Gastroesophageal sphincter (tissue), 4 donors: ENCODE results near the gene DNAJC7. TPM values are rescaled to one million over a fixed set of nuclear protein-coding genes. Genes with fewer than 3 reads are reported as not detected.
A peak's percentile ranks its signal among the peaks of the same experiment; 100 is the strongest.

ENCODE experiments used
- ATAC-seq: fragments of 150-250 bp; one replicate; pipeline ENCODE4 v1.9.1; 2016; ENCODE audit warnings: mild to moderate bottlenecking, moderate library complexity
- H3K27ac ChIP-seq, 4 donors: fragments of 200-600 bp; sonication (generic) in 3 of 4; 1 replicate in 3 of 4; 2 replicates in 1 of 4; pipeline ENCODE4 v1.5.1; 2016 to 2019
- H3K27me3 ChIP-seq: fragments of 200-600 bp; sonication (generic); one replicate; pipeline ENCODE4 v1.5.1; 2019
- H3K36me3 ChIP-seq, 2 donors: fragments of 200-600 bp; sonication (generic); one replicate each; pipeline ENCODE4 v1.5.1; 2019; ENCODE audit warnings: control low read depth in 1 of 2
- H3K4me1 ChIP-seq, 3 donors: fragments of 200-600 bp; sonication (generic); 1 replicate in 2 of 3; 2 replicates in 1 of 3; pipeline ENCODE4 v1.5.1; 2016 to 2019; ENCODE audit warnings: control low read depth in 2 of 3
- H3K4me3 ChIP-seq, 2 donors: fragments of 200-600 bp; sonication (generic); one replicate each; pipeline ENCODE4 v1.5.1; 2019; ENCODE audit warnings: mild to moderate bottlenecking in 1 of 2, moderate library complexity in 1 of 2
- H3K9me3 ChIP-seq, 3 donors: fragments of 200-600 bp; sonication (generic); one replicate each; pipeline ENCODE4 v1.5.1; 2017 to 2019; ENCODE audit warnings: control low read depth in 2 of 3
- CTCF ChIP-seq, 4 experiments: fragments of 200-600 bp in 2 of 4; fragments of 450-650 bp in 2 of 4; sonication (generic) in 1 of 4; IDR thresholded peaks; one replicate each; pipeline ENCODE4 v1.5.1; 2017 to 2019; ENCODE audit warnings: antibody characterized with exemption in 4 of 4, mild to moderate bottlenecking in 2 of 4, moderate library complexity in 2 of 4
- EP300 ChIP-seq: sonication (generic); formaldehyde crosslinking; IDR thresholded peaks from one replicate; pipeline ENCODE4 v1.6.1; 2017; ENCODE audit warnings: antibody characterized with exemption, mild to moderate bottlenecking
- POLR2A ChIP-seq, 2 donors: fragments of 450-650 bp; IDR thresholded peaks; one replicate each; pipeline ENCODE4 v1.6.1; 2017; ENCODE audit warnings: antibody characterized with exemption in 2 of 2, mild to moderate bottlenecking in 2 of 2, moderate library complexity in 1 of 2
- POLR2AphosphoS5 ChIP-seq: sonication (generic); formaldehyde crosslinking; IDR thresholded peaks from one replicate; pipeline ENCODE4 v1.6.1; 2017; ENCODE audit warnings: antibody characterized with exemption
- WGBS, 2 donors: methylation state at CpG; one replicate each; pipeline ENCODE4 v1.1.5; 2018; ENCODE audit warnings: low coverage in 1 of 2; 5-methylcytosine and 5-hydroxymethylcytosine counted together
- total RNA-seq, 4 donors: library from RNA; depleted of rRNA; stranded (reverse); fragments of >200 nt; gene quantifications; one replicate each; pipeline ENCODE4 v1.1.0, GENCODE V29; 2016

Gene DNAJC7
- total RNA-seq, 4 donors from 2014 or later: 41.9 to 59.6 (median 54.4) TPM

- Histone ChIP-seq H3K27me3 (peaks cover 38% of the 10 kb centered on the region), H3K4me1 (peaks cover 0 to 15% (median 9%) of the 10 kb centered on the region in 3 donors), H3K36me3 (no peaks in the 10 kb centered on the region), H3K9me3 (no peaks in the 10 kb centered on the region), H3K27ac (peak within 1 kb of the TSS in 1 of 4 donors; percentile 71), H3K4me3 (peak within 1 kb of the TSS; percentile 47 to 73)
- TF ChIP-seq CTCF (IDR thresholded peaks at IDR 0.05): peak in 3 of 4 experiments; percentile 23 to 46 (median 25)
- no peak for TF ChIP-seq POLR2AphosphoS5
- peak; percentile 66 for ATAC-seq
- WGBS, 2 donors: 13% methylated on average over 4 of the region's 65 CpGs; no CpG with 5 or more reads in 1 of the 2 donors
Observed at GRCh38 chr17:42050393-42051012, 33.3 kb upstream of the DNAJC7 start, which contains the start of gene C17orf113. TSS of gene C17orf113 (minus strand) at chr17:42050601. CDS start at chr17:42043376, 7,225 bp downstream.

- ATAC-seq: no peak
- TF ChIP-seq POLR2AphosphoS5: no peak
- TF ChIP-seq EP300: no peak
- no peak for TF ChIP-seq POLR2A (IDR thresholded peaks at IDR 0.05)
- no peak for TF ChIP-seq CTCF (IDR thresholded peaks at IDR 0.05)
- H3K27me3 ChIP-seq: peaks cover 32% of the 10 kb centered on the region
- H3K27ac ChIP-seq: peak overlapping the region in 1 of 4 donors; percentile 71
- WGBS, 2 donors: no CpG with 5 or more reads among the region's 7 CpGs
- peak overlapping the region; percentile 47 to 73 for H3K4me3 ChIP-seq
- no peaks in the 10 kb centered on the region for H3K36me3 ChIP-seq
- H3K9me3 ChIP-seq: no peaks in the 10 kb centered on the region
- H3K4me1 ChIP-seq: peaks cover 0 to 15% (median 9%) of the 10 kb centered on the region in 3 donors
Observed at GRCh38 chr17:42049834-42050392, 32.7 kb upstream of the DNAJC7 start.

- H3K36me3 ChIP-seq: no peaks in the 10 kb centered on the region
- H3K4me1 ChIP-seq: peaks cover 0 to 15% (median 9%) of the 10 kb centered on the region in 3 donors
- no peak for ATAC-seq
- H3K27me3 ChIP-seq: peaks cover 7% of the 10 kb centered on the region
- H3K4me3 ChIP-seq: no peak overlapping the region
- TF ChIP-seq CTCF (IDR thresholded peaks at IDR 0.05): no peak
- TF ChIP-seq POLR2A (IDR thresholded peaks at IDR 0.05): no peak
- TF ChIP-seq EP300: no peak
- no peak for TF ChIP-seq POLR2AphosphoS5
- WGBS, 2 donors: 72 to 100% methylated on average over 3 to 8 of the region's 12 CpGs
- no peaks in the 10 kb centered on the region for H3K9me3 ChIP-seq
- H3K27ac ChIP-seq: no peak overlapping the region
Observed at GRCh38 chr17:42047343-42047742, 30.1 kb upstream of the DNAJC7 start.

GRCh38 chr17:42045719-42046118 is 28.5 kb upstream of the DNAJC7 start:
- H3K9me3 ChIP-seq: no peaks in the 10 kb centered on the region
- no peak overlapping the region for H3K4me3 ChIP-seq
- no peak for ATAC-seq
- H3K4me1 ChIP-seq: peaks cover 0 to 10% (median 6%) of the 10 kb centered on the region in 3 donors
- WGBS, 2 donors: 73 to 80% methylated on average over 1 of the region's 1 CpG
- no peaks in the 10 kb centered on the region for H3K27me3 ChIP-seq
- no peak for TF ChIP-seq POLR2AphosphoS5
- no peak for TF ChIP-seq CTCF (IDR thresholded peaks at IDR 0.05)
- no peak for TF ChIP-seq POLR2A (IDR thresholded peaks at IDR 0.05)
- TF ChIP-seq EP300: no peak
- H3K36me3 ChIP-seq: no peaks in the 10 kb centered on the region
- no peak overlapping the region for H3K27ac ChIP-seq
